GM12891 (cell line): ENCODE measurements around the gene SLK.

Experiments used
- DNase-seq: peaks from one replicate; pipeline ENCODE4 v3.0.0; 2011; ENCODE audit warnings: low spot score; ENCODE audit not compliant: insufficient read length
- FAIRE-seq: peaks from 2 replicates; lab custom pipeline; 2011; peaks lifted over from hg19 to GRCh38; lab: Jason Lieb, UNC
- PAX5 ChIP-seq: IDR thresholded peaks from 2 replicates; pipeline ENCODE4 v1.6.1; 2011; ENCODE audit warnings: low read length, moderate library complexity, mild to moderate bottlenecking; ENCODE audit not compliant: insufficient read depth, severe bottlenecking
- POLR2A ChIP-seq: IDR thresholded peaks from 2 replicates; pipeline ENCODE4 v1.6.1; 2011; ENCODE audit warnings: low read depth, low read length, control low read depth
- POLR2AphosphoS5 ChIP-seq: IDR thresholded peaks from 2 replicates; pipeline ENCODE4 v1.6.1; 2011; ENCODE audit warnings: low read depth, low read length, control low read depth
- POU2F2 ChIP-seq: IDR thresholded peaks from 2 replicates; pipeline ENCODE4 v1.6.1; 2011; ENCODE audit warnings: low read depth, mild to moderate bottlenecking, control low read depth, low read length, moderate library complexity
- SPI1 ChIP-seq: IDR thresholded peaks from 2 replicates; pipeline ENCODE4 v1.6.1; 2011; ENCODE audit warnings: low read depth, low read length, control low read depth
- TAF1 ChIP-seq: IDR thresholded peaks from 2 replicates; pipeline ENCODE4 v1.6.1; 2011; ENCODE audit warnings: low read depth, low read length, control low read depth

SLK gene

GRCh38 chr10:104036069-104036384 is 69.1 kb downstream of the SLK start:
- TF ChIP-seq PAX5 (no peak), POU2F2 (no peak), TAF1 (no peak), SPI1 (no peak), POLR2AphosphoS5 (no peak), POLR2A (no peak)
- FAIRE-seq (no peak), DNase-seq (no peak)

- no peak for FAIRE-seq
- DNase-seq: no peak
- TF ChIP-seq PAX5 (no peak), POU2F2 (no peak), POLR2A (no peak), SPI1 (no peak), POLR2AphosphoS5 (no peak), TAF1 (no peak)
Measured at GRCh38 chr10:104036518-104037260, 69.7 kb downstream of the SLK start.

DNA sequence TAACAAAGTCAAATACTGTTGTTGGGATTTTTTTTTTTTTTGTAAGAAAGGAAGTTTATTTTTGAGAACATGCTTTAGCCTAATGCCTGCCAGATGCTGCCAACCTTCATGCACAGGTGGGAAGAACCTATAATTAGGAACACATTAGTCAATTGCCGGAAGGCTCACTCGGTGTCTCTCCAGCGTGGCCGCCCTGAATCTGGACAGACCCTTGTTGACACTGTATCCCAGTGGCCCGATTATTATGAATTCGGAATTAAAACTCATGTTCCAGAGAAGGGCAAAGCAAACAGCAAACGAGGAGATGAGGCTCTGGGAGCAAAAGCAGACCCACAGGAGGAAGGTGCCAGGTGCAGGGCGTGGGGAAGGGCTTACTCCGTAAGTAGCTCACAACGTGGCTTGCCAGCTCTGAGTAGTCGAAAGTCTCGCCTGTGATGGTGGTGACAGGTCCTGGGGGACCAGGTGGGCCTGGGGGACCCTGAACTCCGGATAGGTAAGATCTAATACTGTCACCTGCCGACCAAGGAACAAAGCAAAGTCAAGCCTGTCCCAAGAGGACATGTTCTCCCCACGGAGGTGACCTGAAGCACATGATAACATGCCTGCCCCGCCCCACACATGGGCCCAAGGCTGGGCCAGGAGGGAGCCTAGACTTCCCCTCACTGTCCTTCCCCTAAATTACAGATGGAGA is 70.5 kb downstream of the SLK start:
- DNase-seq (no peak), FAIRE-seq (no peak)
- no peak for TF ChIP-seq POU2F2
- no peak for TF ChIP-seq POLR2AphosphoS5
- TF ChIP-seq SPI1: no peak
- TF ChIP-seq PAX5: no peak
- TF ChIP-seq POLR2A: no peak
- TF ChIP-seq TAF1: no peak

- no peak for TF ChIP-seq POLR2A
- TF ChIP-seq POU2F2: no peak
- TF ChIP-seq PAX5: no peak
- TF ChIP-seq POLR2AphosphoS5: no peak
- TF ChIP-seq TAF1: no peak
- TF ChIP-seq SPI1: no peak
- DNase-seq: no peak
- FAIRE-seq: no peak
Measured at GRCh38 chr10:104038537-104038936, 71.6 kb downstream of the SLK start.

- FAIRE-seq: no peak
- no peak for DNase-seq
- TF ChIP-seq POLR2AphosphoS5: no peak
- no peak for TF ChIP-seq PAX5
- no peak for TF ChIP-seq POU2F2
- no peak for TF ChIP-seq SPI1
- TF ChIP-seq TAF1: no peak
- no peak for TF ChIP-seq POLR2A
Measured at GRCh38 chr10:104038958-104039752, 72.2 kb downstream of the SLK start.

DNA sequence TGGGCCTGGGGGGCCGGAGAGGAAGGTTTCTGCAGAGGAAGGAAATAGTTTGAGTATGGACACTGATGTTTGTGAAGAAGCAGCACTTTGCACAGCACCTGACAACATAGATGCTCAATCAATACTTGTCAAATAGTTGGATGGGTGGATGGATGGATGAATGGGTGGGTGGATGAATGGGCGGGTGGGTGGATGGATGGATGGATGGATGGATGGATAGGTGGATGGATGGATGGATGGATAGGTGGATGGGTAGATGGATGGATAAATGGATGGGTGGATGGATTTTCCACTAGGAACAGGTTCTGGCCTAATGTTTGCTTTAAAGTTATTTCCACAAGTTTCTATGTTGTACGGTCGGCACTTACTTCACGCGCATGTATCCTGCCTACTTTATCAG is 73.4 kb downstream of the SLK start:
- TF ChIP-seq TAF1 (no peak), SPI1 (no peak), POLR2AphosphoS5 (no peak), POU2F2 (no peak), POLR2A (no peak), PAX5 (no peak)
- FAIRE-seq: no peak

DNA sequence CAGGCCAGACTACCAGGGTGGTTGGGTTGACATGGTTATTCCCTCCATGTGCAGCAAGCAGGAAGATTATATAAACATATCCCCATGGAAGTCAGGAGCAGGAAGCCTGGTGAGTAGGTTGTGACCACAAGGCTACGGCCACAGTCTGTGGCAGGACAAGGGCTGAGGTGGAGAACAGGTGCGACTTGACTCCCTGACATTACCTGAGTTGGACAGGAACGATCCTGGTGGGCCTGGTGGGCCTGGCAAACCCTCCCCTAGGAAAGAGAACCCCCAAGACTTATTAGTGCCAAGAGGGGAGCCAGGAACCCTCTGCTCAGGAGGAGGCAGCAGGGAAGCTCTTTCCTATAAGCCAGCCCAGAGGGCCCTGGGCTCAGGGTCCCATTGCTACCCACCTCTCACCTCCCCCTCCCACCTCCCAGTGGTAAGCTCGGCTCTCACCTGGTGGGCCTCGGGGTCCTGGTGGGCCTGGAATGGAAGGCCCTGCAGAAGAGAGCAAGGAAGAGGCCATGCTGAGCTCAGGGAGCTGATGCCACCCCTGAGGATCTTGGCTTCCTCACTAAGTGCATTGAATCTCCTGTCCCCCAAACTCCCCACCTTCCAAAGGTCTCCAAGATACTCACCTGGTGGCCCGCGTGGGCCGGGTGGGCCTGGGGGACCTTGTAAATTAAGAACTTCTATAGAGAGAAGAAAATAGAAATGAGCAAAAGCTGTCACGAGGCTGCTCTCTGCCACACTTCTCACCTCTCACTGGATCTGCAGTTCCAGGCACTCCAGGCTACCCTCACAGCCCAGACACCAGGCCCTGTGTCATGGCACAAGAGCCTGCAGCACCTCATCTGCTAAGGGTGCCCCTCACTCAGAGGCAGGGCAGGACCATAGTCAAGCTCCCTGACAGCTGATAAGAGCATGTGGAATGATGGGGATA is 74.2 kb downstream of the SLK start:
- no peak for TF ChIP-seq POU2F2
- TF ChIP-seq POLR2AphosphoS5: no peak
- no peak for TF ChIP-seq POLR2A
- no peak for TF ChIP-seq TAF1
- no peak for TF ChIP-seq SPI1
- no peak for TF ChIP-seq PAX5
- DNase-seq: no peak
- FAIRE-seq: no peak

More for the DNA sequence above, 73.4 kb downstream of the SLK start:
- DNase-seq: no peak

DNA sequence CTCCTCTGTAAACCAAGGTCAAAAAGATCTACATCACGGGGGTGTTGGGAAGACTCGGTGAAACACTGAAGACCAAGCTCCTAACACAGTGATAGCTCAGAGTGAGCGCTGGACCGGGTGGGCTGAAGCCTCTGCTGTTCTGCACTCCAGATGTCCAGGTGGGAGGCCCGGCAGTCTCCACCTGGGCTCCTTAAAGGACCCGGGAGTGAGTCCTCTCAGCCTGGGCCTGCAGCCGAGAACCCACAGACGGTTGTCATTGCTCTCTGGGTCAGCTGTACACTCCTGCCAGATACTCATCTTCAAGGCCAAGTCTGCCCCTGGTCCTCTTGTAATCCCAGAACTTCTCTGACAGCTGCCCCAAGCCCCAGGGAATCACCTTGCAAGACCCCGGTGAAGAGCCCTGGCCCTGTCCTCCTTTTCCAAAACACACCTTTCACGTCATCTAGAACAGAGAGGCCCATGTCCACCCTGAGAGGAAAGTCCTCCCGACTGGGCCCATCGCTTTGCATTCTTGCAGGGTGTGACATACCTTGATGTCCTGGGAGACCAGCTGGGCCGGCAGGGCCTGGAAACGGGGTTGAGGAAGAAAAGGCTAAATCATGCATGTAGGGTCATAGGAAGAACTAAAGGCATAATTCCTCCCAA is 75.1 kb downstream of the SLK start:
- FAIRE-seq: no peak
- no peak for DNase-seq
- TF ChIP-seq SPI1 (no peak), PAX5 (no peak), POU2F2 (no peak), POLR2AphosphoS5 (no peak), POLR2A (no peak), TAF1 (no peak)
